Glutamatergic neuron (in vitro differentiated cells): Measurements from ENCODE around the gene TNPO2. TPM values are rescaled to one million over a fixed set of nuclear protein-coding genes. Genes with fewer than 3 reads are reported as not detected.

Experiments used
- DNase-seq: peaks from one replicate; pipeline ENCODE4 v3.0.0; 2022
- H3K27ac Mint-ChIP-seq: one replicate; pipeline ENCODE4 v1.8.0; 2020; ENCODE audit warnings: mild to moderate bottlenecking, mixed read lengths, inconsistent platforms; ENCODE audit not compliant: unreplicated experiment
- H3K27me3 Mint-ChIP-seq: one replicate; pipeline ENCODE4 v1.8.0; 2020; ENCODE audit warnings: mild to moderate bottlenecking, moderate library complexity, mixed read lengths, inconsistent platforms; ENCODE audit not compliant: unreplicated experiment
- H3K36me3 Mint-ChIP-seq: one replicate; pipeline ENCODE4 v1.8.0; 2020; ENCODE audit warnings: mild to moderate bottlenecking, mixed read lengths, inconsistent platforms; ENCODE audit not compliant: unreplicated experiment
- H3K4me1 Mint-ChIP-seq: one replicate; pipeline ENCODE4 v1.8.0; 2020; ENCODE audit warnings: mild to moderate bottlenecking, low read depth, mixed read lengths, inconsistent platforms; ENCODE audit not compliant: unreplicated experiment
- H3K4me3 Mint-ChIP-seq: one replicate; pipeline ENCODE4 v1.8.0; 2020; ENCODE audit warnings: mild to moderate bottlenecking, mixed read lengths, inconsistent platforms; ENCODE audit not compliant: unreplicated experiment
- H3K9me3 Mint-ChIP-seq: one replicate; pipeline ENCODE4 v1.8.0; 2020; ENCODE audit warnings: mild to moderate bottlenecking, moderate library complexity, mixed read lengths, inconsistent platforms; ENCODE audit not compliant: unreplicated experiment
- CTCF ChIP-seq: fragments of 200-600 bp; sonication (generic); IDR thresholded peaks from one replicate; pipeline ENCODE4 v1.5.0; 2021; ENCODE audit not compliant: partially characterized antibody, unreplicated experiment
- total RNA-seq: library from RNA; stranded (reverse); fragmentation: NEBNext Ultra II Directional; extraction: Animal tissue kit (Norgen Biotek cat#: 25700); gene quantifications from one replicate; pipeline ENCODE4 v1.2.1, GENCODE V29; 2021; ENCODE audit not compliant: unreplicated experiment

Gene TNPO2
- total RNA-seq, 1 donor from 2014 or later: 135 TPM

GRCh38 chr19:12676928-12677327 is 46.8 kb downstream of the TNPO2 start:
- Mint-ChIP-seq H3K27ac (no peak overlapping the region), H3K9me3 (peaks cover 11% of the 10 kb centered on the region), H3K4me3 (no peak overlapping the region), H3K4me1 (no peaks in the 10 kb centered on the region), H3K36me3 (no peaks in the 10 kb centered on the region), H3K27me3 (peaks cover 12% of the 10 kb centered on the region)
- no peak for TF ChIP-seq CTCF
- DNase-seq: no peak

GRCh38 chr19:12676384-12676792 is 47.3 kb downstream of the TNPO2 start:
- no peaks in the 10 kb centered on the region for H3K4me1 Mint-ChIP-seq
- peaks cover 11% of the 10 kb centered on the region for H3K9me3 Mint-ChIP-seq
- H3K27me3 Mint-ChIP-seq: peaks cover 12% of the 10 kb centered on the region
- peak overlapping the region; percentile 68 for H3K27ac Mint-ChIP-seq
- H3K4me3 Mint-ChIP-seq: no peak overlapping the region
- no peaks in the 10 kb centered on the region for H3K36me3 Mint-ChIP-seq
- DNase-seq: peak; percentile 94
- peak; percentile 90 for TF ChIP-seq CTCF

GRCh38 chr19:12675940-12676339 is 47.8 kb downstream of the TNPO2 start:
- peaks cover 11% of the 10 kb centered on the region for H3K9me3 Mint-ChIP-seq

GRCh38 chr19:12675399-12675798 is 48.3 kb downstream of the TNPO2 start:
- H3K4me1 Mint-ChIP-seq: no peaks in the 10 kb centered on the region
- no peak overlapping the region for H3K4me3 Mint-ChIP-seq
- TF ChIP-seq CTCF: no peak
- no peak for DNase-seq
- peaks cover 7% of the 10 kb centered on the region for H3K27me3 Mint-ChIP-seq
- no peaks in the 10 kb centered on the region for H3K36me3 Mint-ChIP-seq
- H3K9me3 Mint-ChIP-seq: peaks cover 11% of the 10 kb centered on the region
- H3K27ac Mint-ChIP-seq: no peak overlapping the region

More at GRCh38 chr19:12675940-12676339, 47.8 kb downstream of the TNPO2 start:
- Mint-ChIP-seq H3K27ac (no peak overlapping the region), H3K4me3 (no peak overlapping the region), H3K36me3 (no peaks in the 10 kb centered on the region), H3K4me1 (no peaks in the 10 kb centered on the region), H3K27me3 (peaks cover 9% of the 10 kb centered on the region)
- no peak for DNase-seq
- TF ChIP-seq CTCF: no peak

GRCh38 chr19:12672744-12673143 is 51.0 kb downstream of the TNPO2 start:
- Mint-ChIP-seq H3K4me1 (peaks cover 4% of the 10 kb centered on the region), H3K4me3 (no peak overlapping the region), H3K27me3 (peaks cover 16% of the 10 kb centered on the region), H3K36me3 (no peaks in the 10 kb centered on the region), H3K27ac (no peak overlapping the region), H3K9me3 (peaks cover 12% of the 10 kb centered on the region)
- DNase-seq: no peak
- TF ChIP-seq CTCF: no peak
